ENCODE results near the gene THSD8.

Gene THSD8

DNA sequence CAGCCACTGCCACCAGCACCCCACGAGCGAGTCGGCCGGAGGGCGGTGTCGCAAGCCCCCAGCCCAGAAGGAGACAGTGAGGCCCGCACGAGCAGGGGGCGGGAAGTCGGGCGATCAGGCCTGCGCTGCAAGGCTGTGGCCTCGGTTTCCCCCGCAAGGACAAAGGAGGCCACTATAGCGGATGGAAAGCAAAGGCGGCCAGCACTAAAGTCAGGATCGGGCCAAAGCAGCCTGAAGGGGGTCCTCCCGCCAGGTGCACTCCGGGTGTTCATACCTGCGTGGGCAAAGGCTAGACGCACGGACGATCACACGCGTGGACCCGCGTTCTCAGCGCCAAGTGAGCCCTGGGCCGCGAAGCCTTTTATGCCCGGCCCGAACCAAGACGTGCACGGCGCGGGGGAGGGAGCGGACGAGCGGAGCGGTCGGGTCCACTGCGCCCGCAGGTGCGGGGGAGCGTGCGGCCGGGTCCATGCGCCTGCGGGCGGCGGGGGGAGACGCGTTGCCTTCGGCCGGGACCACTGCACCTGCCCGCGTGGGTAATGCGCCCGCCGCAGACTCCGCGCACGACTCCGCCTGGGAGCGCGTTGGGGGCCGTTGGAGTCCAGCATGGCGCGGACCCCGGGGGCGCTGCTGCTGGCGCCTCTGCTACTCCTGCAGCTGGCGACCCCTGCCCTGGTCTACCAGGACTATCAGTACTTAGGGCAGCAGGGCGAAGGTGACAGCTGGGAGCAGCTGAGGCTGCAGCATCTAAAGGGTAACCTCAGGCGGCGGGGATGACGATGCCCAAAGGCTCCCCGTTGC lies at the start of gene THSD8, which contains the start of gene PRDX2:
TSS of gene THSD8 (plus strand) at position 604 of the 801 bp plus-strand sequence. CDS start at position 607, 3 bp downstream.
TSS of gene PRDX2 (minus strand) at position 335 of the 801 bp plus-strand sequence. CDS start 539 bp downstream, outside the sequence.
- DNase-seq (ENCODE audit: low spot score): peak; percentile 75

DNA sequence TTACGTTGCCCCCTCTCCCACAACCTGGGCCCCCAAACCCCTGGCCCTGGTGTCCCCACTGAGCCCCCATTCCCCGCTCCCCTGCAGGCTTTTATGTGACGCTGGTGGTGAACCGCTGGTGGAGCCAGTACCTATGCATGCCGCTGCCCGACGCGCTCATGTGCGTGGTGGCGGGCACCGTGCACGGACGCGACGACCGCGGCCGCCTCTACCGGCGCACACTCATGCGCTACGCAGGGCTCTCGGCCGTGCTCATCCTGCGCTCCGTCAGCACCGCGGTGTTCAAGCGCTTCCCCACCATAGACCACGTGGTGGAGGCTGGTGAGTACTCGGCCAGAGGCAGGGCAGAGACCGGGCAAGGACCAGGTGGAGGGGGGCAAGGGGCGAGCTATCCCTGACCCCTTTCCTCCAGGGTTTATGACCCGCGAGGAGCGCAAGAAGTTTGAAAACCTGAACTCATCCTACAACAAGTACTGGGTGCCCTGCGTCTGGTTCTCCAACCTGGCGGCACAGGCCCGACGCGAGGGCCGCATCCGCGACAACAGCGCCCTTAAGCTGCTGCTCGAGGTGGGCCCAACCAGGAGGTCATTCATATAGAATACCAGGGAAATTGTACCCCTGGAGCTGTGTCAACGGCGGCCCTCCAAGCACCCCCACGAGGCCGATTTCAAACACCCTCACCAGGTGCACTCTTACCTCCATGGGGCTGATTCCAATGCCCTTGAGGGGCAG lies 47.2 kb upstream of the THSD8 start:
- no peak for DNase-seq (ENCODE audit: low spot score)

DNA sequence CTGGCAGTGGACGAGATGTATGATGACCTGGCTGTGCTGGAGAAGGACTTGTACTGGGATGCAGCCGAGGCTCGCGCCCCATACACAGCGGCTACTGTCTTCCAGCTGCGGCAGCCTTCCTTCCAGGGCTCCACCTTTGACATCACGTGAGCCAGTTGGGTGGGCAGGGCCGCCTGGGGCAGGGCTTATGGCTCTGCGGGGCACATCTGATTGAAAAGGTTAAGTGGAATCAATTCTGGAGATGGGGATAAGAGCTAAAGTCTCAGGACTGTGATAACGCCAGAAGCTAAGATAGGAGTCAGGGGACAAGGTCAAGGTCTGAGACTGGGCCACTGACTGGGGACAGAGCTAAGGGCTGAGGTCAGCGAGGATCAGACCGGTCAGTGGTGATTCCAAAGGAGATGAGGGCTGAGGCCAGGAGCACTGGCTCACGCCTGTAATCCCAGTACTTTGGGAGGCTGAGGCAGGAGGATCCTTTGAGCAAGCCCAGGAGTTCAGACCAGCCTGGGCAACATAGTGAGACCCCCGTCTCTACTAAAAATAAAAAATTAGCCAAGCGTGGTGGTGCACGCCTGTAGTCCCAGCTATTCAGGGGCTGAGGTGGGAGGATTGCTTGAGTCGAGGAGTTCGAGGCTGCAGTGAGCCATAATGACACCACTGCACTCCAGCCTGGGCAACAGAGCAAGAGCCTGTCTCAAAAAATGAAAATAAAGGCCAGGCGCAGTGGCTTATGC lies 45.6 kb upstream of the THSD8 start:
- no peak for DNase-seq (ENCODE audit: low spot score)

DNA sequence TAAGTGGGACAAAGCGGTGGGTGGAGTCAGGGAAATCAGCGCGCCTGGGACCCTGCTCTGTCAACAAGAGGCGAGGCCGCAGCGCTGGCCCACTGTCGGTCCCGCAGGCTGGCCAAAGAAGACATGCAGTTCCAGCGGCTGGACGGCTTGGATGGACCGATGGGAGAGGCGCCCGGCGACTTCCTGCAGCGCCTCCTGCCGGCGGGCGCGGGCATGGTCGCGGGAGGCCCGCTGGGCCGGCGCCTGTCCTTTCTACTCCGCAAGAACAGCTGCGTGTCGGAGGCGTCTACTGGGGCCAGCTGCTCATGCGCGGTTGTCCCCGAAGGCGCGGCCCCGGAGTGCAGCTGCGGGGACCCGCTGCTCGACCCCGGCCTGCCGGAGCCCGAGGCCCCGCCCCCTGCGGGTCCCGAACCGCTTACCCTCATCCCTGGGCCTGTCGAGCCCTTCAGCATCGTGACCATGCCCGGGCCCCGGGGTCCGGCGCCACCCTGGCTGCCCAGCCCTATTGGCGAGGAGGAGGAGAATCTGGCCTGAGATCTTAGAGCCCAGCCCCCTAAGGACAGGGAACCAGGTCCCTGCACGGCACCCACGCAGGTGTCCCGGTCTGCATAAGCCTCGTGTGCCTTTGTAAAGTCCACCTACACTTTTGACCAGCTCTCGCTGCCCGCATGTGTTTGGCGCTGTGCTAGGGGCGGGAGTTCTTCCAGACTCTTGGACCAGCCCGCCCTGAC lies 44.2 kb upstream of the THSD8 start:
- DNase-seq (ENCODE audit: low spot score): peak; percentile 74

DNA sequence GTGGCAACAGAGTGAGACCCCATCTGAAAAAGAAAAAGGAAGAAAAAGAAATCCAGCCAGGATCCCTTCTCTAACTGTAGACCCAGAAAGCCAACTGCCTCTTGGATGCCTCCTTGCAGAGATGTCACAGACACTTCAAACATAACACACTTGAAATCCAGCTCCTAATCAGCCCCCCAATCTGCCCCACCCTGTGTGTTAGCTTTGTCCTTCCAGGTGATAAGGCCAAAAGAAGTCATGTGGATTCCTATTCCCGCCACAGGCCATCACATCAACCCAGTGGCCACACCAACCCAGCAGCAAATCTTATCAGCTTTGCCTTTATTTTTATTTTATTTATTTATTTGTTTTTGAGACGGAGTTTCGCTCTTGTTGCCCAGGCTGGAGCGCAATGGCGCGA lies 42.2 kb upstream of the THSD8 start:
- no peak for DNase-seq (ENCODE audit: low spot score)

DNA sequence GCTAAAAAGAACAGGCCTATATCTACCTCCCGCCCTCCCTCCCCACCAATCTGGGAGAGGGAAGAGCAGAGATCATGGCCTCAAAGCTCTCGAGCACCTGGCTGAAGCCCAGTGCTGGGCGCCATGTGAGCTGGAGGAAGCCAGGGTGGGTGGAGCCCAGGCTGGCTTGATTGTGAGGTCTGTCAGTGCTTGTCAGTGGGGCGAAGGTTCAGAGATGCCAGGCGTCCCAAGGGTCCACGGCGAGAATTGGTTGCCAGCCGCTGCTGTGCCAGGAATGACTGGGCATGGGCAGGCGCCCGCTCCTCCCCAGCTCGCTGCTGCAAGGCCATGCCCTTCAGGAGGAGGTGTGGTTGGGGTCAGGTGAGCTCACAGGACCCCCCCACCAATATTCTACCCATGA lies 38.8 kb upstream of the THSD8 start:
- DNase-seq (ENCODE audit: low spot score): no peak

DNA sequence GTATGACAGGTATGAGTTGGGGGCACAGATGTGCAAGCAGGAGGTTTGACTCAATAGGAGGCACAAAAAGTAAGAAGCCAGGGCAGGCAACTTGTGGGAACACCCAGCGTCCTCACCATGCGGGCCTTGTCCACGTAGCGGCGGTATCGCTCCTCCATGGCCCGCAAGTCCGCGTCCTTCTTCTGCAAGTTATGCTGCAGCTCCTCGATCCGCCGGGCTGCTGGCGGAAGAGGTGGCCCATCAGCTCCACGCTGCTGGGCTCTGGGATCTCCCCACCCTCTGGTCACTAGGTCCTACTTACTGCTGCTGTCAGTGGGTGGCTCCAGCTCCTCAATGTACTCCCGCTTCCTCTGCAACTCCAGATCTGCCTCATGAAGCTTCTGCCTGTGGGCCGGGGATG lies 37.2 kb upstream of the THSD8 start:
- no peak for DNase-seq (ENCODE audit: low spot score)

DNA sequence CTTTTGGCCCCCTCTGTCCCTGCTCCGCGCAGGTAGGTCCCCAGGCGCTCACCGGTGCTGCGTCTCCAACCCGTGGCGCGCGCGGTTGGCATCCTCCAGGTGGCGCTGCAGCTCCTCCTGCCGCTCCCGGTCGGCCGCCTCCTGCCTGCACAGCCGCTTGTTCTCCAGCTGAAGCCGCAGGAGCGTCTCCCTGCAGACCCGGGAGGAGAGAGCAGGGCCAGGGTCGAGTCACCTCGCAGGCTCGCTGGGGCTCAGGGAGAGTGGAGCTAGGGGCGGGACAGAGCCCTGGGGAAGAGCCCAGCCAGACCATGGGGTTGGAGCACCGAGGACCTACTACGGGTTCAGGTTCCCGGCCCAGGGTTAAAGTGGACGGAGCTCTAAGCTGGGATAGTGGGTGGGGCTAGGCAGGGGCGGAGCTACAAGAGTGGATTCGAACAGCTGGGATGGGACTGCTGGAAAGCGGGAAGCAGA lies 35.8 kb upstream of the THSD8 start:
- DNase-seq (ENCODE audit: low spot score): no peak

DNA sequence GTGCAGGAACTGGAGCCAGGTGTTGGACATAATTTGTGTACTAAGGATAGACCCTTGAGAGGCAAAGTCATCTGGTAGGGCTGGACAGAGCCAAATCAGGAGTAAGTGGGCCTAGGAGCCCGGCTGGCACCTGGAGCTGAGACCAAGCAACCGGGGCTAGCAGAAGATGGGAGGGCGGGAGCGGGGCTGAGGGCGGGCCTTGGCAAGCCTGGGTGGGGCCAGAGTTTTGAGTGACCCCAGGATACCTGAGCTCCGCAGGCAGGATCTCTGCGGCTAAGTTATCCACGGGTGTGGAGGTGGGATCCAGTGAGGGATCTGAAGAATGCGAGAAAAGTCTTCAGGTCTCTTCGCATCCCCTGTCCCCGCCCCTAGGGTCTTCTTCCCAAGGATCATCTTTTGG lies 34.7 kb upstream of the THSD8 start:
- no peak for DNase-seq (ENCODE audit: low spot score)

DNA sequence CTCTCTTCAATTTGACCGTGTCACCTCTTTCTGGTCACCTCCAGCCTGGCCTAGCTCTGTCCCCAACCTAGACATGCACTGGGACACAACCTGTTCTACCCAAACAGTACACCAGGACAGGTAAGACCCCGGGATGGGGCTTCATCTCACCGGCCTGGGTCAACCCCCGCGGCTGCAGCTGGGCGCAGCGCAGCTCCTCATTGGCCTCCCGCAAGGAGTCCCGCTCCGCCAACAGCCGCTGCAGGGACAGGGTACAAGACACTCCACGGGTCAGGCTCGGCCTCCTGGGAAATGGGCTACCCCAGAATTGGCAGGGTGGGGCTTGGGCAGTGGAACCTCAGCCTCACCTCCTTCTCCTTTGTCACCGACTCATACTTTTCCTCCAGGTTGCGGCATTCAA lies 34.2 kb upstream of the THSD8 start:
- no peak for DNase-seq (ENCODE audit: low spot score)

DNA sequence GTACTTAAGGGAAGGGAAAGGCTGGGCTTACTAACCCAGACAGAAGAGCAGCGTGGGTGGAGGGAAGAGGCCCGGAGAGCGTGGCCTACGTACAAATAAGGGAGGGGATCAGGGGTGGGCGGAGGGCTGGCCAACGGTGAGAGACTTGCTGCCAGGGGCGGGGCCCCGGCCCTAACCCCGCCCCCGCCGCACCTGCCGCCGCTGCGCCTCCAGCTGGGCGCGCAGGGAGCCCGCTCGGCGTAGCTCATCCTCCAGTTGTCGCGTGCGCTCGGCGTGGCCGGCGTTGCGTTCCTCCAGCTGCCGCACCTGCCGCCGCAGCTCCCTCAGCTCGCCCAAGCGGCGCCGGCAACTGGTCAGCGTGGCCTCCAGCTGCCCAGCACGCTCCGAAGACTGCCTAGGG lies 32.2 kb upstream of the THSD8 start:
- DNase-seq (ENCODE audit: low spot score): no peak

DNA sequence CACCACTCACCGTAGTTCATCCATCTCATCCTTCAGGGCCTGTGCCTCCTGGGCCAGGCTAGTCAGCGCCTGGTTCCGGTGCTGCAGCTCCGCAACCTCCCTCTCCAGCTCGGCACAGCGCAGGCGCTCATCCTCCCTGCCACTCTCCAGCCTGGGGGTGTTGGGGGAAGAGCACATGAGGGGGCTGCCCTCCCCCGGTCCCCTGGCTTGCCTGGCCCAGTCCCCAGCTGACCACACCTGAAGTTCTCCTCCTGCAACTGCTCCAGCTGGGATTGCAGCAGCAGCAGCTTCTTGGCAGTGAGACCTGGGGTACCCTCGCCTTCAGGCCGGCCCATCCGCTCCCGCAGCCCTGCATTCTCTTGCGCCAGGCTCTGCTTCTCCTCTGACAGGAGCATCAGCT lies 30.9 kb upstream of the THSD8 start:
- no peak for DNase-seq (ENCODE audit: low spot score)

DNA sequence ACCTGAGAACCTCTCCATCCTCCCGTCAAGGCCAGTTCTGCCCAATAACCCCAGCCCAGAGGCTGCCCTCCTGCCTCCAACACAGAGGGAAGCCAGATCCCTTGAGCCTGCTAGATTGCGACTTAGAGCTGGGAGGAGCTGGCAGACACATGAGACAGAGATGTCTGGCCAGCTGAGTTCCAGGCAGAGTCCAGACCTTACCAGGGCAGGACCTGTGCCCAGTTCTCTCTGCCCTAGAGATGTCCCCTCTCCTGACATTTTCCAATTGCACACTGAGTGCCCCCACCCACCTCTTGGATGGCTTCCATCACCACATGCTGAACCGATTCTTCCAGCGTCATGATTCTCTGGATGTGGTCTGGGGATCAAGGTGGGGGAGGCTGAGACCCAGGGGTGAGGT lies 29.5 kb upstream of the THSD8 start:
- no peak for DNase-seq (ENCODE audit: low spot score)

DNA sequence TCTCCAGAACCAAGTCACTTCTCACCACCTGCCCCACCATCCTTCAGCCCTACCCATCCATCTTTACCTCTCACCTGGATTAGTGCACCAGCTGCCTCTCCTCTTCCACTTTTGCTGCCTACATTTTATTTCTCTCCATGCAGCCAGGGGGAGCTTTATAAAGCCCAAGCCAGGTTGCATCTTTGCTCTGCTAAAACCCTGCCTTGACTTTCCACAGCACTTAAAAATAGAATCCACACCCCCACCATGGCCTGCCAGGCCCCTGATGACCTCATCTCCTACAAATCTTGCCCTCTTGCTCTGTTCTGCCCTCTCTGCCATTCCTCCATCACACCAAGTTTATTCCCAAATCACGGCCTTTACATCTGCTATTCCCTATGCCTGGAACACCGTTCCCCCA lies 28.3 kb upstream of the THSD8 start:
- peak; percentile 46 for DNase-seq (ENCODE audit: low spot score)

DNA sequence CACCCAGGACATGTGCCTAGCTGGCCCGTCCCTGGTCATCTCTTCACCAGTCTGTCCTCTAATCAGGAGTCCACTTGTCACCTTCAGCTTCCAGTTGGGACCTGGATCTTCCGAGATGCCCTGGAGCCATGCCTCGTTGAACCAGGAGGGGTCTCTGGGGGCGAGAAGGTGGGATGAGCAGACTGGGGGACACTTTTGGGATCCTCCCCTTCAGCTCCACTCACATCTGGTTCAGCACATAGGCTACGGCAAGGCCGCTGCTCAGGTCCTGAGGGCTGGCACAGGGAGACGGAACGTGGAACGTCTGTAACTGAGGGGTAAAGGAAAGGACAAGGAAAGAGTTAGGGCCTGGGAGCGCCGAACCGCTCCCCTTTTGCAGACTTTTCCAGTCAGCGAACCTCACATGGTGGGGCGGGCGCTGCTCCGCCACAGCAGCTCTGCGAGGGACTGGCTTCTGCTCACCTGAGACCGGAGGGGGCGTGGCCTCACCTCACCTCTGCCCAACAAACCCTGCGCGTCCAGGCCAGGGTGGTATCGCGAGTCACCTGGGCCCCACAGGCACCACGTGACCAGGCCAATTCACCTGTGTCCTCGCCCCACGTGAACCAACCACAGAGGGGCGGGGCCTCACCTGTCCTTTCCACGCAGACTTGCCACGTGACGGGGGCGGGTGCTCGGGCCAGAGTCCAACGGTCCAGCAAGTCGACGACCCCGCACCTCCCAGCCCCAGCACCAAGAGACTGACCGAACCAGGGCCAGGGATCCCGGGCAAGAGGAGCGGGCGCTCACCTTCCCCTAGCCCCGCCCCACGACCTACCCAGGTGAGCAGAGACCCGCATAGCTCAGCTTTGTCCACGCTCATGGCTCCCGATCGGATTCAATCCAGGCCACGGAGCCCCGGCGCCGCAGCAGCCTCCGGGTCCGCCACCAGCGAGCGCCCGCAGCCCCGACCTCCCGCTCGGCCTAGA lies 27.0 kb upstream of the THSD8 start, which contains the start of gene HOOK2:
TSS of gene HOOK2 (minus strand) at position 965 of the 968 bp plus-strand sequence. CDS start at position 862, 103 bp downstream.
- peak; percentile 91 for DNase-seq (ENCODE audit: low spot score)

DNA sequence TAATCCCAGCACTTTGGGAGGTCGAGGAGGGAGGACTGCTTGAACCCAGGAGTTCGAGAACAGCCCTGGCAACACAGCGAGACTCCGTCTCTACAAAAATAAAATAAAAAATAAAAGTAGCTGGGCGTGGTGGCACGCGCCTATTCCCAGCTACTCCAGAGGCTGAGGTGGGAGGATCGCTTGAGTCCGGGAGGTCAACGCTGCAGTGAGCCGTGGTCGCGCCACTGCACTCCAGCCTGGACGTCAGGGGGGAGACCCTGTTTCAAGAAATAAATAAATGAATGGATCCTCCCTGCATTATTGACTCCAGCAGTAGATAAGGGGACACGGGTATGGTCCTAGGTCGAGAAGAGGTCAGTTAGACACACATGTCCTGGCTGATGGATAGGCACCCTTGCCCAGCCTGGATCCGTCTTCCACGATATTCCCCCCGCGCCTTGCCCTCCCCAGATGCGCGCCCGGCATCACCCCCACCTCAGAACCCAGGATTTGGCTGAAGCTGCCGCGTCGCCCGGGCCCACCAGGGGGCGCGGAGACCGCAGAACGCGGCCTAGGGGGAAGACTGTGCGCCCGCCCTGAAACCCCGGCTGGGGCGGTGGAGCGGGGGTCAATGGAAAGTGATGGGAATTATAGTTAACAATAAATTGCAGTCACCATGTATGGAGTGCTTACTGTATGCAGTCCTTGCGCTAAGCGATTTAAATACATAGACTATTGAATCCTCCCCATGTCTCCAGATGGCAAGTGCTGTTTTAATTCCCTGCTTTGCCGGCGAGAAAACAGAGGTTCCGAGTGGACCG lies 24.5 kb upstream of the THSD8 start:
- DNase-seq (ENCODE audit: low spot score): peak; percentile 79

DNA sequence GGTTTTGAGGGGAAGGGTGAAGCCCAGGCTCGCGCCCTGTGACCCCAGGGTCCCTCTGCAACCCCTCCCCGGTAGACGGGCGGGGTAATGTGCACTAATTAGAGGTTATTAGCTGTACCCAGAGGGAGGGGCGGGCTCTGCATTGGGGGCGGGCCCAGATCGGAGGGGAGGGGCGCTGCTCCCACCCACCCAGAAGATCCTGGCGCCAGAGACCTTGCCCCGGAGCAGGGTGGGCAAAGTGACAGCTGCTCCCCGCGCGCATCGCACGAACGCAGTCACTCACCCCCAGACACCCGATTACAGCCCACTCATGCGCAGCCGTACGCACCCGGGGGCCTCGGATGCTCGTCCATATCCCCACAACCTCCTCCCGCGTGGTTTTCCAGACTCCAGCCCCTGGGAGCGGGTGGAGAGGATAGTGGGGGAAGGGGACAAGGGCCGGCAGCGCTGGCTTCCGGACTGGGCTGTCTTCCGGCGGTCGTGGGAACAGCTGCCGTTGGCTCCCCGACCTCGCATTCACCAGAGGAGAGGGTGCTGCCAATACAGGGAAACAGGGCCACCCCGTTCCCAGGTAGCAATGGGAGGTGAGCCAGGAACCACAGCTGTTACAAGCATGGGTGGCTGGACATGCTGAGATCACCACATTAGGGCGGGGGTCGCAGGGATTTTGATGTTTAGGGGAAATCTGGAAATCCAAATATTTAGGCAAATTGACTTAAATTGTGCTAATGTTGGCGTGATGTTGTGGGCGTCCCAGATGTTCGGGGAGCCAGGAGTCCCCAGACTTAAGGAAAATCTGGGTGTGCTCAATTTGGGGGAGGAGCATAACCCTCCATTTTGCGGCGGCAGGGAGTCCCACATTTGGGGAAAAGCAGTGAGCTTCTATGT lies 23.6 kb upstream of the THSD8 start:
- DNase-seq (ENCODE audit: low spot score): peak; percentile 78

DNA sequence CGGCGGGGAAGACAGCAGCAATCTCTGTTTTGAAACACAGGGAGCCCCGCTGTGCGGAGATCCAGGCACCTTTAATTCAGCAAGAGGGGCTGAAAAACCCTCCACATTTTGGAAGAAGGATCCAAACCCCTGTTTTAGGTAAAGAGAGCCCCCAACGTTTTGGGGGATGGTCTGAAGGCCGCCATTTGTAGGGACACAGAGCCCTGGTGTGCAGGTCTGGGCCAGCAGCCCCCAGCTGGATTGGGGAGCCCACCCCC lies 23.0 kb upstream of the THSD8 start:
- DNase-seq (ENCODE audit: low spot score): no peak
